KOPT-K1 (cell line): ENCODE measurements around the gene SLFN13.
A peak's percentile ranks its signal among the peaks of the same experiment; 100 is the strongest.
"Not testable (repeated sequence)": the region's sequence is repeated elsewhere in the genome, so short reads cannot be mapped to it uniquely, and the experiment has no call there.

Experiments used
- H3K27ac ChIP-seq: fragments of 200-600 bp; sonication (generic); 2 replicates; pipeline ENCODE4 v1.5.1; 2016; ENCODE audit warnings: antibody characterized with exemption, mild to moderate bottlenecking, low read depth, low read length; ENCODE audit not compliant: poor library complexity, severe bottlenecking
- H3K36me3 ChIP-seq: fragments of 200-600 bp; sonication (generic); 2 replicates; pipeline ENCODE4 v1.5.1; 2017; ENCODE audit warnings: antibody characterized with exemption, mild to moderate bottlenecking, low read length, moderate library complexity; ENCODE audit not compliant: insufficient read depth
- H3K9me3 ChIP-seq: fragments of 200-600 bp; sonication (generic); 2 replicates; pipeline ENCODE4 v1.5.1; 2017; ENCODE audit warnings: antibody characterized with exemption, low read length, mild to moderate bottlenecking; ENCODE audit not compliant: insufficient read depth, poor library complexity, severe bottlenecking

Gene SLFN13

DNA sequence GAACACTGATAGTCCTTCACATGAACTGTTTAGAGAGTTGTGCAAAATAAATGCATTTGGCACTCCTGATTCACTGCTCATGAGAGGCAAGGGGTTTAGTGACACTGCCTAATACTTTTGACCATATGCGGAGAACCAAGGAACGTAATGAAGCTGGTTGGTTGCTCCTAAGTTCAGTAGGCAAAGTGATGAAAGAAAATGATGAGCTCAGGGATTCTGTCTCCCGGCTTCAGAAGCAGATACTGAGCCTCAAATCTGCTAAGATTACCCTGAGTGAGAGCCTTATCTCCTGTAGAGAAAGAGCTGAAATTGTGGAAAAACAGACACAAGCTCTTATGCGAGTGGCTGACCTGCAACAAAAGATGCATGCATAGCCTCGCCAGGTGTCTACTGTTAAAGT is 5.5 kb upstream of the SLFN13 start:
- H3K9me3 ChIP-seq, H3K36me3 ChIP-seq, H3K27ac ChIP-seq: not testable (repeated sequence)

DNA sequence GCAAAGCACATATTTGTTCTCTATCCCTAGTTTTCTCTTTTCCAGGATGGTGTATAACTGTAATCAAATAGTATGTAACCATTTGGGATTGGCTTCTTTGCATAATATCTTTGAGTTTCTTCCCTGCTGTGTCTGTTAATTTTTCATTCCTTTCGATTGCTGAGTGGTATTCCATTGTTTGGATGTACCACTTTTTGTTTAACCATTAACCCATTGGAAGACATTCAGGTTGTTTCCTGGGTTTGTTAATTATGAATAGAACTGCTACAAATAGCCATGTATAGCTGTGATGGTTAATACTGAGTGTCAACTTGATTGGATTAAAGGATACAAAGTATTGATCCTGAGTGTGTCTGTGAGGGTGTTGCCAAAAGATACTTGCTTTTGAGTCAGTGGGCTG is 4.6 kb upstream of the SLFN13 start:
- 0 out of 2 replicates have a peak, but pooled peaks cover 4% of the 10 kb centered on the region for H3K36me3 ChIP-seq
- no peak overlapping the region for H3K27ac ChIP-seq
- H3K9me3 ChIP-seq, result no peaks in the 10 kb centered on the region

- H3K9me3 ChIP-seq, result no peaks in the 10 kb centered on the region
- no peak overlapping the region for H3K27ac ChIP-seq
- no peaks in the 10 kb centered on the region for H3K36me3 ChIP-seq
Measured at GRCh38 chr17:35449371-35449931, 885 bp upstream of the SLFN13 start.

DNA sequence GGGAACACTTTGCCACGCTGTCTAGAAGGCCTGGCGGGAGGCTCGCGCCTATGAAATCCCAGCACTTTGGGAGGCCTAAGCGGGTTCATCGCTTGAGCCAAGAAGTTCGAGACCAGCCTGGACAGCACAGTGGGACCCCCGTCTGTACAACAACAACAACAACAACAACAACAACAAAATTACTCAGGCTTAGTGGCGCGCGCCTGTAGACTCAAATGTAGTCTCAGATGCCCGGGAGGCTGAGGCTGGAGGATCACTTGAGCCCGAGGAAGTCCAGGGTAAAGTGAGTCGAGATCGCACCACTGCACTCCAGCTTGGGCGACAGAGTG is 297 bp upstream of the SLFN13 start:
- Histone ChIP-seq H3K27ac (no peak overlapping the region), H3K36me3 (no peaks in the 10 kb centered on the region), H3K9me3 (no peaks in the 10 kb centered on the region)

DNA sequence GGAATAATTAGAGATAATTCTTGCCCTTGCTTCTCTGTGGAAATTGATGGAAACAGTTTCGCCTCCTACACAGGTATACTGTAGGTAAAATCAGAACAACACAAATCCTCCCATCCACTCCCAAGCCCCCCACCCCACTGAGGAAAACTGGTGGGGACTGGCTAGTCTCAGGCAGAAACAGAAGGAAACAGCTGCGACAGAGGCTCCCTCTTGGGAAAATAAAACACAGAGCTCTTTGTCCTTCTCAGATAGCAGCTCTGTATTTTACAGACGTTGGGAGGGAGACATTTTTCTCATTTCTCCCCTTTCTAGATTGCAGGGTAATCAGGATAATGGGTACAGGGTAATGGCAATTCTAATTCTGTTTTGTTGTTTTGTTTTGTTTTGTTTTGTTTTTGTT is 1.1 kb downstream of the SLFN13 start:
- no peaks in the 10 kb centered on the region for H3K36me3 ChIP-seq
- no peak overlapping the region for H3K27ac ChIP-seq
- no peaks in the 10 kb centered on the region for H3K9me3 ChIP-seq

- H3K9me3 ChIP-seq, result no peaks in the 10 kb centered on the region
- no peak overlapping the region for H3K27ac ChIP-seq
- no peaks in the 10 kb centered on the region for H3K36me3 ChIP-seq
Measured at GRCh38 chr17:35438433-35438832, 10.1 kb downstream of the SLFN13 start.

DNA sequence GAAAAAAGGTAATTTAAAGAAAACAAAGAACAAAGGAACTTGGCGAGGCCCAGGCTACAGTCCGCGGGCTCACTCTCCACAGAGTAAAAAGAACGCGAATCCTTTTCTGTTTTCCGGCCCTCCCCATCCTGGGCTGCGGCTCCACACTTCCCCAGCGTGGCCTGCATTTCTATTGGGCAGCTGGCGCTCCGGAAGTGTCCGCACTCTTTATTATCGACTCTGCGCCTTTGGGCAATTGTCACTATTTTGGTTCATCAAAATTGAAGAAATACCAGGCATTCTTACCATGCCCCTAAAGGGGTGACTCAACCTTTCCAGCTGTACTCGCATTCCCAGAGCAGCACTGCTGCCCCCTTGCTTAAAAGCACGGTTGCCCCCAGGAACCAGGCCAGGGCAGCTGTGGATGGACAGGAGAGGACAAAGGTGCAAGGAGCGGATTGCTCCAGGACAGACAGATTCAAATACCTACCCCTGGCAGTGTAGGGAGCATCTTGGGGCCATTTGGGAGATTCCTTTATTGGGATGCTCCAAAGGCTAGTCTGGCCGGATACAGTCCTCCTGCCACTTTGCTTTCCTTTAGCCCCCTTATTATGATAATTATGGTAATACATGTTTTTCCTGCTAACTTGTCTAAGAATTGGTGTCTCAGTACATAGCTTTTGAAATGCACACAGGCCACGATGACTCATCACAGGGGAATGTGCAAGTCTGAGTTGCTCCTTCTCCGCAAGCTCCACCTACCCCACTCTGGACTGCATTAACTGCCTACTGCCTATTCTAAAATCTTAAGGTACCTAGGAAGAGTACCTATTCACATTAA is 15.3 kb downstream of the SLFN13 start:
- Histone ChIP-seq H3K9me3 (no peaks in the 10 kb centered on the region), H3K27ac (peak overlapping the region; percentile 66), H3K36me3 (no peaks in the 10 kb centered on the region)

DNA sequence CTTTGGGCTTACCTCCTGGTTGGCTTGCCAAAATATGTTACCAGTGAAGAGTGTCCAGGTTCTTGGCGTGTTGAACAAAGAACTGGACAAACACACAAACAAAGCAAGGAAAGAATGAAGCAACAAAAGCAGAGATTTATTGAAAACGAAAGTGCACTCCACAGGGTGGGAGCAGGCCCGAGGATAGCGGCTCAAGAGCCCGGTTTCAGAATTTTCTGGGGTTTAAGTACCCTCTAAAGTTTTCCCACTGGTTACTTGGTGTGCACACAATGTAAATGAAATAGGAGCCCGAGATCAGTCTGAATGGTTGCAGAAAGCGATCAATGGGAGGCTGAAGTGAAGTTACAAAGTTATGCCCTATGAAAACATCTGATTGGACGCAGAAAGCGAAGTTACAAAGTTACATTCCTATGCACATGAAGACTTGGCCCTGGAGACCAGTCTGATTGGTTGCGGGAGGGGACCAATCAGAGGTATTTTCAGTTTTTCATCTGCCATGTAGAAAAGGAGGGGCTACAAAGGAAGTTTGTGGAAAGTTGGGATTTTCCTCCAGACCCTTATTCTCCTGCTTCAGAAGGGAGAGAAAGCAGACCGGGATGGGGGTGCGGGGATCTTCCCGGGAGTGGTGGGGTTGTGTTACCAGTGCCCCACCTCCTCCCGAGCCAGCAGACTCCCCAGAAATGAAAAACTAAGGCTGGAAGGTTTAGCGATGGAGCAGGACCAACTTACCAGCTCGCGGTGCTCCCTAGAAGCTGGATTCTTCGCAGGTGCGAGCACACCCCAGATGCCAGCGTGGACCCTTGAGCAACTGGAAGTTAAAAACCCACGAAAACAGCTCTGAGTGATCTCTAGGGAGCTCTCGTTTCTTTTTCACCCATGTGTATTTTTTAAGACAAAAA is 16.1 kb downstream of the SLFN13 start, which contains the start of gene SLFN12:
TSS of gene SLFN12 (minus strand) at position 325 of the 899 bp plus-strand sequence. CDS start 9,472 bp downstream, outside the sequence.
- Histone ChIP-seq H3K9me3 (no peaks in the 10 kb centered on the region), H3K27ac (peak within 1 kb of the TSS; percentile 66), H3K36me3 (no peaks in the 10 kb centered on the region)

- peak overlapping the region; percentile 43 for H3K27ac ChIP-seq
- H3K36me3 ChIP-seq, result no peaks in the 10 kb centered on the region
- no peaks in the 10 kb centered on the region for H3K9me3 ChIP-seq
Measured at GRCh38 chr17:35429702-35430101, 18.9 kb downstream of the SLFN13 start.

DNA sequence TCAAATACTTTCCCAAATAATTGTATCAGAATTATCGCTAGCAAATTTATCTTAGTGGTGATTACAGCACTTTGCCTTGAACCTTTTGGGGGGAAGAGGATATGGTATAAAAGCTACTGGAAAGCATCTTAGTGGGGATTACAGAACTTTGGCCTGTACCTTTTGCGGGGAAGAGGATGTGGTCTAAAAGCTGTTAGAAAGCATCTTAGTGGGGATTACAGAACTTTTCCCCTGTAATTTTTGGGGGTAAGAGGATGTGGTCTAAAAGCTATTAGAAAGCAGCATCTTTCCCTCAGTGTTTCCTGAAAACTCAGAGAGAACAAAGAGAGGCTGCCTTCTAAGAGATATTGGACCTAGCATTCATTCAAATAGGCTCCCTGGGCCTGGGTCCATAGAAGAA is 20.3 kb downstream of the SLFN13 start:
- no peaks in the 10 kb centered on the region for H3K36me3 ChIP-seq
- H3K27ac ChIP-seq, result peak overlapping the region; percentile 43
- H3K9me3 ChIP-seq, result no peaks in the 10 kb centered on the region

DNA sequence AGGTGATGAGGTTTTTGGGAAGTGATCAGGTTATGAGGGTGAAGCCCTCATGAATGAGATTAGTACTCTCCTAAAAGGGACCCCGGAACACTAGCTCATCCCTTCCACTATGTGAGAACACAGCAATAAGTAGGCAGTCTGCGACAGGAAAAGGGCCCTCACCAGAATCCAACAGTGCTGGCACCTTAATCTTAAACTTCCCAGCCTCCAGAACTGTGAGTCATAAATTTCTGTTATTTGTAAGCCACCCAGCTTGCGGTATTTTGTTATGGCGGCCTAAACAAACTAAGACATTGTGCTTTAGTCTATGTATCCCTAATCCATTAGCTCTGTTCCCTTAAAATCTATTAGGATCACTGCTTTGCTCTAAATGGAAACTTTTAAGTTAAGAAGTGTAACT is 24.8 kb downstream of the SLFN13 start:
- H3K9me3 ChIP-seq, result no peaks in the 10 kb centered on the region
- H3K27ac ChIP-seq, result no peak overlapping the region
- peaks cover 23% of the 10 kb centered on the region for H3K36me3 ChIP-seq

- H3K36me3 ChIP-seq, result peaks cover 28% of the 10 kb centered on the region
- H3K27ac ChIP-seq, H3K9me3 ChIP-seq: not testable (repeated sequence)
Measured at GRCh38 chr17:35421069-35421468, 27.5 kb downstream of the SLFN13 start.

- peaks cover 53% of the 10 kb centered on the region for H3K36me3 ChIP-seq
Measured at GRCh38 chr17:35416659-35417058, 31.9 kb downstream of the SLFN13 start.

GRCh38 chr17:35414707-35415106 is 33.9 kb downstream of the SLFN13 start:
- Histone ChIP-seq H3K36me3 (peaks cover 68% of the 10 kb centered on the region), H3K9me3 (peaks cover 23% of the 10 kb centered on the region)
- H3K27ac ChIP-seq, result not testable (repeated sequence)

More at GRCh38 chr17:35416659-35417058, 31.9 kb downstream of the SLFN13 start:
- Histone ChIP-seq H3K9me3 (peaks cover 23% of the 10 kb centered on the region), H3K27ac (no peak overlapping the region)

GRCh38 chr17:35414247-35414646 is 34.3 kb downstream of the SLFN13 start:
- peaks cover 23% of the 10 kb centered on the region for H3K9me3 ChIP-seq
- peaks cover 68% of the 10 kb centered on the region for H3K36me3 ChIP-seq
- H3K27ac ChIP-seq, result no peak overlapping the region
